Colon (tissue), 2 donors: ENCODE measurements around the gene CDH26.

Experiments
- FAIRE-seq: peaks from 2 replicates; lab custom pipeline; 2012; peaks lifted over from hg19 to GRCh38; lab: Jason Lieb, UNC
- donor health status: control.
- donor health status: control.

The CDH26 gene

DNA sequence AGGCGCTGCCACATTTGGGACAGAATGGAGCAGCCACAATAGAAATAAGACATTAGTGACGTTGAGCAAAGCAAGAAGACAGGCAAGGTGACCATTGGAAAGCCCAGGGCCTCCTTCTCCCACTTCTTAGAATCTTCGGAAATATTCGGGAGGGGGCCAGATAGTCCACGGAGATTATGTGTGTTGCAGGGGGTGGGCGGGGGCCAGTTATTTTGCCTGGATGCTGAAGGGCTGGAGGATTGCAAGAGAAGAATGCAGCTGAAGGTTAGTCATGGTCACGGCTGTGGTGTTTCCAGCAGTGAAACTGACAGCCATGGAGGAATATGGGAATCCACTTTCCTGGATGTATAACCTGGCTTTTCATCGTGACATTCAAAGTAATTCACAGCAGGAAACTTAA lies 88.6 kb downstream of the CDH26 start:
- FAIRE-seq: no peak

- no peak for FAIRE-seq
Observed at GRCh38 chr20:60048634-60049521, 90.7 kb downstream of the CDH26 start.

- no peak for FAIRE-seq
Observed at GRCh38 chr20:60049601-60050000, 91.4 kb downstream of the CDH26 start.

DNA sequence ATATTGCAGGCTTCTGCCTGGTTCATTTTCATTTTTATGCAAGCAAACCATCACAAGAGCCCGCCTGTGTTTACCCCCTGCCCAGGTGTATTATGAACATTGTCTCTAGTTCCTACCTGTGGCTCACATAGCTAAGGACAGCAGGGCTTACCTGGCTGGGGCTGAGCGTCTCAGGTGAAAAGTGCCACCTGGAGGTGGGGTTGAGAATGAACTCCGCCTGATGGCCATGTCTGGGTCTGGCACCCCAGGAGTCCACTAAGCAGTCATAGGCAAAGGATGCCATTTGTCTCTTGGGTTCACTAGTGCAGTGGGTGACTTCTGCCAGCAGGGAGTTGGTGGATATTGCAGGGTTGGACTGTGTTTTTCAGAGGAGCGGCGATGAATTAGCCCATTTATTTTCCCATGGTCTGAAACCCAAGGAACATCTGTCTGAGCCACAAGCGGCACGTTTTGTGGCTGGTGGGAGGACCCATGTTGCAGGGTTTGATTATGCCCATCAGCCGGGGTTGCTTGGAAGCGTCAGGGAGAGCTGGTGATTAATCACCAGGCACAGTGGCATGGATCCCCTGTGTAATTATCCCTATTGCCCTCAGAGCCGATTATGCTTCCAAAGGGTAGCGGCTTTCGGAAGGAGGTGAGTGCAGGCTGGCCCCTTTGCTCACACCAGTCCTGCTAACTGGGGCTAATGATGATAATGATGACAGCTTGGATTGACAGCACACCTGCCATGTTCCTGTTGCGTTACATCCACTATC lies 92.1 kb downstream of the CDH26 start:
- FAIRE-seq: no peak

GRCh38 chr20:60051911-60052310 lies 93.7 kb downstream of the CDH26 start:
- FAIRE-seq: no peak

DNA sequence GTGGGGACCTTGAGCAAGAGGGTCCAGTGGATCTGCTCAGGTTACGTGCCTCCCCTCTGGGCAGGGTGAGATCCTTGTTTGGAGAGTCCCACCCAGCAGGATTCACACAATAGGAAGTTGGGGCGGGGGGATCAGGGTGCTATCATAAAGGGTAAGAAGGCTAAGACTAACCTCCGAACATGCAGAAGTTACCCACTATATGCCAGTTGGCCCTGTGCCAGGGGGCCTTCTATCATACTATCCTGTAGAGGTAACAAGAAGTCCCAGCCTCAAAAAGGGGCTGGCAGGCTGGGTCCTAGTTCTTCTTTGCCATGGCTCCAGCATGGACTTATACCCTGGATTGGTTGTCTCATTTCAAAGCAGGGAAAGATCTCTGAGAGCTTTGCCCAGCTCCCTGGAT lies 94.1 kb downstream of the CDH26 start:
- FAIRE-seq: no peak

- FAIRE-seq: no peak
Observed at GRCh38 chr20:60053125-60053817, 95.0 kb downstream of the CDH26 start.

DNA sequence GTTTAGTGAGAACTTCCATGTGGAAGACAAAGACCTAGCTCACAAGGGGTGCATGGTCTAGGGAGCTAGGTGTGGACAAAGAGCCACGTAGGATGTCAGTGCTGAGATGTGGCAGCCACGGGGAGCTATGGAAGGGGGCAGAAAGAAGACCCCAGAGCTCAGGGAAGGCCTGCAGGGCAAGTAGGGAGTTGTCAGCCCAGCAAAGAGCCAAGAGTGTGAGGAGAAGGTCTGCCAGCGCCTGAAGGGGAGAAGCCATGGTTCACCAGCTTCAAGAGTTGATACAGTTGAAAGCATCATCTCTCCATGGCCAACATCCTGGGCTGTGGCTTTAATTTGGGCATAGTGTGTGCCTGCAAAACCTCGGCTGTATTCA lies 95.6 kb downstream of the CDH26 start:
- no peak for FAIRE-seq

- FAIRE-seq: no peak
Observed at GRCh38 chr20:60054716-60055634, 96.8 kb downstream of the CDH26 start.

DNA sequence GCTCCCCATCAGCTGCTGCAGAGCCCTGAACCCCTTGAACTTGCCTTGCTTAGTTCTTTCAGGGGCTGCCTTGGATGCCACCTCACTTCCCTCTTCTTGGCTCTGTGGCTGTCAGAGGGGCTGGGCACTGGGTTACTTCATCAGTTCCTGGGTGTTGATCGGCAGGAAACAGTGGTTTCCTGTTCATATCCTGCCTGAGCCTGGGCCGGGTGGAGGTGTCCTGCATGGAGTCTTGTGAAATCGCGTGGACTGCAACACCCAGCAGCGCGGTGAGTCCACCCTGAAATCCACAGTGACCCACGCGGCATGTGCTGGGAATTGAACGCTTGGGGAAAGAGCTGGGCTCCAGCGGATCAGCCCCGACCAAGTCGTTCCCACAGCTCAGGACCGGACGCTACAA lies 97.5 kb downstream of the CDH26 start:
- no peak for FAIRE-seq

DNA sequence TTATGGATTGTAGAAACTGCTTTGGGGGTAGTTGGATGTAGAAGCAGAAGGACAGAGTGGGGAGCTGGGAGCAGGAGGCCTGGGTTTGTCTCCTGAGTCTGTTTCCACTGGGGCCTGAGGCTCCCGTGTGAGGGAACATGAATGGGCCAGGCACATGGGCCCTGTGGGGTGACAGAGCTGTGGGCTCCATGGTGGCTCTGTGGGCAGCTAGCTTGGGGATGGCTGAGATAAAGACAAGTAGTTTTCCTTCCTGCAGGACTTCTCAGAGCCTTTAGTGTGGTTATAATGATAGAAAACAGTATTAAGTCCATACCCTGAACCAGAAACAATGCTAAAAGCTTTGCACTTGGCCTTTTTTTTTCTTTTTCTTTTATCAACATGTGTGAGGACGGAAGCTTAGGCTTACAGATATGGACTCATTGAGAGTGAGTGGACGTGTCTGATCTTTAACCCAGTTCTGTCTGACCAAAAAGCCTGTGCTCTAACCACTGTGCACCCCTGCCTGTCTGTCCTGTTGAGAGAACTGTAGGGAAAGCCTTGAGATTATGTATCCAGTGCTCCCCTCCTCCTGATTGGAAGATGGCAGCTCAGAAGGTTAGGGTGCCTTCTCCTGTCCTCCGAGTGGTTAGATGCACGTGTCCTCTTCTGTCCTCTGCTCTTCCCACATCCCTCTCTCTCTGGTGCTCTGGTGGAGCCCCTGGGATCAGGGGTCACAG lies 98.3 kb downstream of the CDH26 start:
- no peak for FAIRE-seq

GRCh38 chr20:60057123-60057865 lies 99.1 kb downstream of the CDH26 start:
- FAIRE-seq: no peak

DNA sequence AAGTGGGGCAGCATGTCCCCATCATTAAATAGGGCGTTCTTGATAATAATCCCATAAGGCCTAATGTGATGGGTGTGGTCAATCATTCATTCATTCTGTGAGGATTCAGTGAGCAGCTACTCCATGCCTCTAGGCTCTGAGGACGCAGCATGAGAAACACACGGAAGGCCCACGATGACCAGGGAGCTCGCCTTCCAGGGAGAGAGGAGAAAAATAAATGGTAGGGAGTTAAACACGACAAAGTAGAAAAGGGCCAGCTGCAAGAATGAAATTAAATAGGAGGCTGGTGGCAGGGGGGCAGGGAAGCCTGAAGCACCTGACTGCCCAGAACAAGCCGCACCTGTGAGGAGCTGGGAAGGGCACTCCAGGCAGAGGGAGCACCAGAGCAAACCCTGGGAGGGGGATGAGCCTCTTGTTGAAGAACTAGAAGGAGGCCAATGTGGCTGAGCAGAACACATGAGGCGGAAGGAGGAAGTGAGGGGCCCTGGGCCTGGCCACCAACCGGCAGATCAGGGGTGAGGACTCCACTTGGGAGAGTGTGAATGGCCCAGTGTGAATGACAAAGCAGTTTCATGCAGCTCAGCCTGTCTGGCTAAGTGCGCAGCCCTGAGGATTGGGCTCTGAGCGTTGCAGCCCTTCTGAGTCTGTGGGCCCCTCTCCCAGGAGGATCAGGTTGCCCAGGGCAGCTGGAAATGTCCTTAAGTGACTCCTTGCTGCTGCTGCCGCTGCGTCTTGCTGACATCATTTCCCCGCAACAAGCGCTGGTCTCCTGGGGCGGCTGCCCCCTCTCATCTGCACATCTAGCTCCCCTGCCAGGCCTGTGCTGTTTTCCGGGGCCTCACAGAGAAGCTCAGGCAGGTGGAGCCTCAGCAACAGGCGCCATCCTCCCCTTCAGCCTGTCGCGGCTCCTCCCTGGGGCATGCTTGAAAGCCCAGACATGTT lies 99.9 kb downstream of the CDH26 start:
- FAIRE-seq: no peak

GRCh38 chr20:60058879-60059278 lies 100.7 kb downstream of the CDH26 start:
- no peak for FAIRE-seq

DNA sequence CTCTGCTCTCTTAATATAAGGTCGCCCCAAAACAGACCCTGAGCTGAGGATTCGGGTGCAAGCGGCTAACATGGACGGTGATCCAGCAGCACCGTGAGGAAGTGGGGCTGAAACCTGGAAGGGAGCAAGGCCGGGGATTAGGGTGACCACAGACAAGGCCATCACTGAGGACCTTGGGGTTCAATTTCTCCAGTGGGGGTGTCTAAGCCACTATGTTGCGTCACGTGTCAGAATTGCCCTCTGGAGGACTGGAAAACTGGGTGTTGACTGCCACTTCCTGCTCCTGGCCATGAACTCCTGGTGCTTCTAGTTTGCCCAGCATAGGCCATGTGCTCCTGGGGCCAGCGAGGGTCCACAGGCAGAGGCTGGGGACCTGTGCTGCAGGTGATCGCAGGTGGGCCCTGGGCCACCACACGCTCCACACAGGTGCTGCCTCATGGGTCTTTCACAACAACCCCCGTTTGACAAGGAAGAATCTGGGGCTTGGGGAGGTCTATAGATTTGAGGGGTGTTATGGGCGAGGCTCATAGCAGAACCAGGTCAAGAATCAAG lies 101.9 kb downstream of the CDH26 start:
- no peak for FAIRE-seq

DNA sequence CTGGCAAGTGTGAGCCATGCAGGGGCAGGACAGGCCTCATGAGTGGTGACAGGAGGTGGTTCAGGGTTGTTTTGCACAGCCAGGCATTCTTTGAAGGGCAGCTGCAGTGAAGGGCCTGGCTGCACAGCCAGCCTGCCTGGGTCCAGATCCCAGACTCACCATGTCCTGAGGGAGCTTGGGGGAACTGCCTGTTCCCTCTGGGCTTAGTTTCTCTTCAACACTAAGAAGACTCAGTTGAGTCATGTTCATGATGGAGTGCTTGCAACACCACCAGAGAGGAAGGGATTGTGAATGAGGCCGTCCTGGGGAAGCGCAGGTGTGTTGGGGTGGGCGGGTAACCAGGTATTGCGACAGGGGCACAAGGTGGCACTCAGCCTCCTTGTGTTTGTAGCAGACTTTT lies 102.4 kb downstream of the CDH26 start:
- FAIRE-seq: no peak

- FAIRE-seq: no peak
Observed at GRCh38 chr20:60062431-60063047, 104.3 kb downstream of the CDH26 start.

DNA sequence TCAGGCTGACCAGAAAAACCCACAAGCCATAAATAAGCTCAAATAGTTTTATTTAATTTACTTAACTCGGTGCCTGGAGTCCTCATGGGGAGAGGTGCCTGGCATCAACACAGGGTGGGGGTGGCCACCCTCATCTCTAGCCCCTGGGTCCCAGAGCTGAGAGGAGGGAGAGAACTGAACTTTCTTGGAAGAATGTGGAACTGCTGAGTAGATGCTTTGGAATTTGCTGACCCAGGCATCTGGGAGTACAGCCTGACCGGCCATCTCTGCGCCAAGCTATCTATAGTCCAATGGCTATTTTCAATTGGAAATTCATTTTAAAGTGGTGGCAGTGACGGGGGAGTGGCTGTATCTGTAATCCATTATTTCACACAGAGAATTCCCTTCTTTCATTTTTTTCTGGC lies 104.8 kb downstream of the CDH26 start:
- FAIRE-seq: no peak
